NCI-H2171 treated with DMSO at 0.1 percent for 48 hours (cell line): ENCODE measurements around the gene TMEM69.
"Not testable (repeated sequence)": the region's sequence is repeated elsewhere in the genome, so short reads cannot be mapped to it uniquely, and the experiment has no call there.

Experiments used
- DNase-seq: peaks from one replicate; lab custom pipeline; 2025; lab: John Stamatoyannopoulos, UW

TMEM69 gene

DNA sequence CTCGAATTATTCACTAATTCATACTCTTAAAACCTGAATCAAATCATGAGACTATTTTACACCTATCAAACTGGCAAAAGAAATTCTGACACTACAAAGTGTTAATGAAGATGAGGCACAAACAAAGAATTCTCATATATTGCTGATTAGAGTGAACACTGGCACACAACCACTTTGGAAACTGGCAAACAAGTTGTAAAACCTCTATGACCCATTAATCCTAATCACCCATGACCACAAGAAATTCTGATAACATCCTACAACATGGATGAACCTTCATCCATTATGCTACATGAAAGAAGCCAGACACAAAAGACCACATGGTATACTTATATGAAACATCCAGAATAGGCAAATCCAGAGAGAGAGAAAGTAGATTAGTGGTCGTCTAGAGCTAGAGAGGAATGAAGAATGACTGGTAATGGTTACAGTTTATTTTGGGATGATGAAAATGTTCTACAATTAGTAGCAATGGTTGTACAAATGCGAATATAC is 10.2 kb upstream of the TMEM69 start:
- DNase-seq, result no peak

DNA sequence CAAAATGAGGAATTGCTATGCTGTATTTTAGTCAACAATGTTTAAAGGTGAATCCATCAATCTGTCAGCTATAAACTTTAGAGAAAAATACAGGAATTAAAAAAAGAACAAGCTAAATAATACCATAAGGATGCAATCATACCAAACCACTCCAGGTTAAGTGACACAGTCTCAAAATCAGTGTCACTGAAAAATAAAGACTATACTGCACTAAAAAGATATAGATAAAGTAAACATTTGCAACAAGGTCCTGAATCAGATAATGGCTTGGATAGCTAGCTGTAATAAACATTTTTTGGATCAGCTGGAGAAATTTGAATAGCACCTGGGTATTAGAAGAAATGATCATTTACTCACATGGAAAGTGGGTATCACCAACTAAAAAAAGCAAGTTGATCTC is 9.5 kb upstream of the TMEM69 start:
- DNase-seq, result no peak

DNA sequence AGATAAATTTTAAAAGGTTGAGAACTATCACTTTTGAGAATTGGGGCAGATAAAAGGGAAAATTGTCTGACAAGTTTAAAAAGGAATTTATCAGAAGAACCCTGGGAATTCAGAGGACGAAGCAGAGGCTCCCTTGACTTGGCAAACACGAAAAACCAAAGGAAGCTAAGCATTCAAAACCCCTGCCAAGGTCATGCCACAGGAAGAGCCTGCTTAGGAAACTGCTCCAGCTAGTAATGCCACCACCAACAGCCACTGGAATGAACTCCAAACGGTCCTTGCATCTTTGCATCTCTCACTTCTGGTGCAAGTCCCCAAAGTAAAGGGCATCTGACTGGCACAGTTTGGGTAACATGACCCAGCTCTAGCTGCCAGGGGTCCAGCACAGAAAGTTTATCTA is 8.9 kb upstream of the TMEM69 start:
- no peak for DNase-seq

DNA sequence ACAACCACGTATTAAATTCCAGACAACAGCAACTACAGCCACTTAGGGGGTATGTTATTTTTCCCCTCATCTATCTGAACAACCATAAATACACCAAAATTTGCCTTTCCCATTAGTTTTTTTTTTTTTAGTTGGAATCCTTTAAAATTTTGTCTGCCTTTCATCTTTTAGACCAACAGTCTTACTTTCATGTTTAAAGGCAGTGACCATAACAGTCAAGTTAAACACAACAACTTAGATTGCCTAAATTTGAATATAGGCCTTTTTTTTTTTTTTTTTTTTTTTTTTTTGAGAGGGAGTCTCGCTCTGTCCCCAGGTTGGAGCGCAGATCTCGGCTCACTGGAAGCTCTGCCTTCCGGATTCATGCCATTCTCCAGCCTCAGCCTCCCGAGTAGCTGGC is 5.0 kb upstream of the TMEM69 start:
- no peak for DNase-seq

DNA sequence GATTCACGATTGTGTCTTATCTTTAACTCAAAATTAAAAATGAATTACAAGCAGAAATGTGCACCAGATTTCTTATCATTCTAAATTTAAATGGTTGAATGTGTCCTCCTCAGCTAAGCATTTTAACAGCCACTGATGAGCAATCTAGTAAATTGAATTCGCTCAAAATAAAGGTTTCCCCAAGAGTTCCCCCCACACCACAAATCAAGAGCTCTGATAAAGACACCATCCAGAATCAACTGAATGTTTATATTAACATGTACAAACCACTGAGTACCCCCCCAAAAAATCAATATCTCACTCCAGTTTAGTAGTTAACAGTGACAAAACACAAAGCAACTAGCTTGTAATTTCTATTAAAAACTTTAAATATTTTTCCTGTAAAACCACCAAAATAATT is 3.6 kb upstream of the TMEM69 start:
- no peak for DNase-seq

DNA sequence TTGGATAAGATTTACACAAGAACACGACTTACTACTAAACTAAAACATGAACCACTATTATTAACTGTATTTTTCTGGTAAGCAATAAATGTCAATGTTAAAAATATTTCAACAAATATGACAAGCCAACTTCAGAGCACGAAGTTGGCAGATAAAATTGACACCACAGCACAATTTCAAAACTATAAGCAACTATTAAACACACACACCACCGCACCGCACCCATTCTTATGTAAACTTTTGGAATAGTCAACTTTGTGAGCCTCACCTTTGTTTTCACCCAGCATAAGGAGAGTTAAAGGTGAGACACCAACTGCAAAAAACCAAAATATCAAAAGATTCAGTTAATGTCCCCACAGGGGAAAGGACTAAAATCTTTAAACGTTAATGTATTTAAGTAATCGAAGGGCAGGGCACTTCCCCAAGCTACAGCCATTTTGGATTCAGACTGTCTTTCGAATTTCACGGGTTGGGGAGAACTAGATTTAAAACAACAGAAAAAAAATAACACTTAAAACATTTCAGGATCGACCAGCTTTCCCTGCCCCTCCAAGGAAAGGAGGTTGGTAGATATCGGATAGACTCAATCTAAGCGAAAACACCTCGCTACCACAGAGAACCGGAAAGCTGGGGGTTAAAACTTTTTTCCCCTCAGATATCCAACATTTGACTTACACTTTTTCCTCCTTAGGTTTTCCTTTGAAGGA is 2.5 kb upstream of the TMEM69 start:
- peak; percentile 34 for DNase-seq

DNA sequence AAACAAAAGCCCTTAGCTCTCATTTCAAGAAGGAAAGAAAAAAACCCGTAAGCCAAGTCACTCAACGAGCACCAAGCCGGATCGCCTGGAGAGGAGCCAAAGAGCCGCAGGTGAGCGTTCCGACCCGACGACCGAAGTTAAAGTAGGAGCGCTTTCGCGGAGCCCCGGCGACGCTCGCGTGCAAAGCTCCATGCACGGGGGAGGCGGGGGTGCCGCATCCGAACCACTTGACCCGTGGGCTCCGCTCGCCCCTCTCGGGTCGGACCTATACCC is 2.0 kb upstream of the TMEM69 start:
- peak; percentile 39 for DNase-seq

DNA sequence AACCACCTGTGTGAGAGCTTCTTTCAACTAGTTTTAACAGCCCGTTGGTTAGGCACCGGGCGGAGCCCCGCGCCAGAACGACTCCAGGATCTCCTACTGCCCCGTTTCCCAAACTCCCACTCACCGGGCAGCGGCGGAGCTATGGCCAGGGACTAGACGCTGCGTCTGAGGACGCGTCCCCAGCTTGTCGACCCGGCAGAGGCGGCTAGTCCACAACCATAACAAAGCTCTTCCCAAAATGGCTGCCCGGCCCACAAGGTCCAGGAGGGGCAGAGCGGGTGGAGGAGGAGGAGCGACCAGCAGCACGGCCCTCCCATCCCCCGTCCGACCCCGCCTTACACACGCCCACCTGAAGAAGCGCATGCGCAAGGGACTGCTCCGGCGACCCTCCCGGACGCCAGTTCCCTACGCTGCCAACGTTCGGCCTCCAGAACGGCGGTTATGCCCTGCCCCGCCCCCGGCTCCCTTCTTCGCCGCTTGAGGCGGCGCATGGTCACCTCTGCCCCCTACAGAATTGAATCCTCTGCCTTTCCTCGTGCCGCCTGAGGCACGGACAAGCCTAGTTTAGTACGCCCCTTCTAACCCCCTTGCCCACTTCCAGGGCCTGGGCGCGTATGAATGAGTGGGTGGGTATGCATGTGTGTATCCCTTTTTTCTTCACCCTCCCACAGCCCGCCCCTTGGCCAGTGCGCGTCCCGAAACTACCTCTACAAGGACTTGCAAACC is 1.5 kb upstream of the TMEM69 start, which contains the start of gene GPBP1L1:
Gene GPBP1L1, minus strand, starts transcription at position 246 of the 726 bp plus-strand sequence. CDS start 27,446 bp downstream, outside the sequence.
- DNase-seq, result peak; percentile 96

DNA sequence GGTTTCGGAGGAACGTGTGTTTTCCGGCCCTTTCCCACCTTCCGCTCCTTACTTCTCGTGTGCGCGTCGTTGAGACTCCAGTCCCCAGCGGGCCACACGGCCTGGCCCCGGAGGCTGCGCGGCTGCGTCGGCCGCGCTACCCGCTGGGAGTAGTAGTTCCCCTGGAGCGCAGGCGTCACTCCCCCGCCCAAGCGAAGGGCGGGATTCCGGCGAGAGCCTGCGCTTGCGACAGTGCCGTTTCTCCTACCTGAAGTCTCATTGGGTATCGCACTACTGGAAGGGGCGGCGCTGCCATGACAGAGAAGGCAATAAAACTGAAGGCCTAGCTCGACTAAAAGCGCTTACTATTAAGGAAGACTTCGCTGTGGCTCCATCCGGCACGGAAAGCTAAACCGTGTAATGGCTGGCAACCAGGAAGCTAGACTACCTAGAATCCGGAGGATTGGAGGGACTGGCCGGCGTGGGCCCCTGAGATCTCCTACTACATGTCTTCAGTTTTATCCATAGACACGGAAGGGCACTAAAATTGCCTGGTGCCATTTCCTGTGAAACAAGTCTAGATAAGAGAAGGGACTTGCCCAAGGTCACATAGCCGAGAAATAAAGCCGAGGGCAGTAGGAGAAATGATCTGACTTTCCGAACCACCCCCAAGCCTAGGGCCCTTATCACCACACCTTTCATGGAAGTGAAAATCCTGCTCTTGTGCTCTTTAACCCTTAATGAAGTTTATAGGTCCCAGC is 797 bp upstream of the TMEM69 start:
- DNase-seq, result peak; percentile 98

DNA sequence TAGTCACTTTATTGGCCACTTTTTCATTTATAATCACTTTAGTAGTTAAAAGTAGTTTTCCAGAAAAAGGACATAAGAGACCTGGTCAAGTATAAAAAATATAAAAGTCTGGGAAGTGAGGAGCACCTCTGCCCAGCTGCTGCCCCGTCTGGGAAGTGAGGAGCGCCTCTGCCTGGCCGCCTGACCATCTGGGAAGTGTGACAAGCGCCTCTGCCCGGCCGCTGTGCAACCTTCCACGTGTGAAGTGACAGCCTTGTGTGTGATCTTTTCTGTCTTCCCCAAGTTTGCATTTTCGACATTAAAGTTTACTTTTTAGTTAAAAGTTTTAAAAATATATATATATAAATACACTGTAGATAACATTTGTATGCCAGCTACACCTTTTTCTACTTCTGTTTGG is 5.8 kb downstream of the TMEM69 start:
- DNase-seq, result not testable (repeated sequence)

DNA sequence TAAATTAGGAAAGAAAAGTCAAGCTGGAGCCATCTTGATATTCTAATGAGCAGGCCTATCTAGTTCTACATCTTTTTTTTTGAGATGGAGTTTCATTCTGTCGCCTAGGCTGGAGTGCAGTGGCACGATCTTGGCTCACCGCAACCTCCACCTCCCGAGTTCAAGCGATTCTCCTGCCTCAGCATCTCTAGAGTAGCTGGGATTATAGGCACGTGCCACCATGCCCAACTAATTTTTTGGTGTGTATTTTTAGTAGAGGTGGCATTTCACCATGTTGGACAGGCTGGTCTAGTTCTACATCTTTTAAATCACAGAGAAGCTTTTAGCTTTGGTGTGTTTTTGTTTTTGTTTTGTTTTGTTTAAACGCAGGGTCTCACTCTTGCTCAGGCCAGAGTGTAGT is 6.8 kb downstream of the TMEM69 start:
- no peak for DNase-seq

DNA sequence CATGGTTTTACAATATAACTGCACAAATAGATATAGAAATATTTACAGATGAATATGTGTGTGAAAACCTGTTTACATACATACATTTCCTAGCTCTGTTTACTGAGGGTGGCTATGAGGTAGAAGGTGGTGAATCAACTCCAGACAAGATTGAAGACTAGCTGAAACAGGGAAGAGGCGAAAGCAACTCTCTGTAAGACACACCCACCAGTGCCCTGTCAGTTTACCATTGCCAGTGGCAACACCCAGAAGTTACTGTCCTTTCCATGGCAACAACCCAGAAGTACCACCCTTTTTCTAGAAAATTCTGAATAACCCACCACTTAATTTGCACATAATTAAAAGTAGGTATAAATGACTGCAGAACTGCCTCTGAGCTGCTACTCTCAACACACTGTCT is 16.7 kb downstream of the TMEM69 start:
- no peak for DNase-seq

DNA sequence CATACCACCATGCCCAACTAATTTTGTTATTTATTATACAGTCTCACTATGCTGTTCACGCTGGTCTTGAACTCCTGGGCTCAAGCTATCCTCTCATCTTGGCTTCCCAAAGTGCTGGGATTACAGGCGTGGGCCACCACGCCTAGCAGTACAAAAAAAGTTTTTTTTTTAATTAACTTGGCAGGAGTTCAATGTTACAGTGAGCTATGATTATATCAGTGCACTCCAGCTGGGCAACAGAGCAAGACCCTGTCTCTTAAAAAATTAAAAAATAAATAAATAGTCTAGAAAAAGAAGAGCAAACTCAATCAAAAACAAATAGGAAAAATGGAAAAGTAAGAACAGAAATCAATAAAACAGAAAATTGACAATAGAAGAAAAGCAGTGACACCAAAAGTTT is 25.7 kb downstream of the TMEM69 start:
- no peak for DNase-seq

DNA sequence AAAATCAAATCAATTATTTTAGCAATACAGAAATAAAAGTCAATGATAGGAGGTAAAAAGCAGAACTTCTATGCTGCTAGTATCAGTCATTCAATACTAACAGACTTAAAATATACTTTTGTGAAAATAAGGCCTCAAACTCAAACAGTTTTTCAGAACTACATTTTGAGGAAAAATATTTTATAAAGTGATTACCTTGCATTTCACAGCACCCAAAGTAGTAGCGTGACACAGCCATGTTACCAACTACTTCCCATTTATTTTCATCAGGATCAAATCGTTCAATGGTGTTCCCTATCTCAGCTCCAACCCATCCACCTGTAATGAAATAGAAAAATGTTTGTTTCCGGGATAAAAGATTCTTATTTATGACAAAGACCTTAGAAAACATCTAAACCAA is 28.7 kb downstream of the TMEM69 start:
- no peak for DNase-seq

DNA sequence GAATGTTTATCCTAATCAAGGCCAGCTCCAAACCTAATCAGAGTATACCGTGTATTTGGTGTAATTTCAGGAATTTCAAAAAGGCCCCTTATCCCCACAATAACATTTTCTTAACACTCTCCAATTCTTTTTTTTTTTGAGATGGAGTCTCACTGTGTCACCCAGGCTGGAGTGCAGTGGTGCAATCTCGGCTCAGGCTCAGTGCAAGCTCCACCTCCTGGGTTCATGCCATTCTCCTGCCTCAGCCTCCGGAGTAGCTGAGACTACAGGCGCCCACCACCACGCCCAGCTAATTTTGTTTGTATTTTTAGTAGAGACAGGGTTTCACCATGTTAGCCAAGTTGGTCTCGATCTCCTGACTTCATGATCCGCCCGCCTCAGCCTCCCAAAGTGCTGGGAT is 29.4 kb downstream of the TMEM69 start:
- not testable (repeated sequence) for DNase-seq

DNA sequence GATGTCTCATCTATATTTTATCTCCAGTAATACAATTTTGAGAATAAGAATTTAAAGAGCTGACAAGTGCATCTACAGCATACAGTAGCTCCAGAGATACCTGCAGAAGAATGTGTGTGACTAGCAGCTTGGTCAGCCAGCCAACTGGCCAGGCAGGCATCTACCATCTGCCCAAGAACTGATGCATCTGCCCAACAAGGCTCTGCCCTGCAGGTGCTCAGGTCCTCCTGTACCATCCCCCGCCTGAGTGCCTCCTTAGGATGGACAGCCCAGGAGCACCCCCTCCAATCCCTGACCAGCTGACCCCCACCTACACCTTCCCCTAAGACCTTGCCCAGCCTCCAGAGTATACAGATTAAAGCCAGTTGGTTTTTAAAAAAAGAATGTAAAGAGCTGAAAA is 30.3 kb downstream of the TMEM69 start:
- no peak for DNase-seq

DNA sequence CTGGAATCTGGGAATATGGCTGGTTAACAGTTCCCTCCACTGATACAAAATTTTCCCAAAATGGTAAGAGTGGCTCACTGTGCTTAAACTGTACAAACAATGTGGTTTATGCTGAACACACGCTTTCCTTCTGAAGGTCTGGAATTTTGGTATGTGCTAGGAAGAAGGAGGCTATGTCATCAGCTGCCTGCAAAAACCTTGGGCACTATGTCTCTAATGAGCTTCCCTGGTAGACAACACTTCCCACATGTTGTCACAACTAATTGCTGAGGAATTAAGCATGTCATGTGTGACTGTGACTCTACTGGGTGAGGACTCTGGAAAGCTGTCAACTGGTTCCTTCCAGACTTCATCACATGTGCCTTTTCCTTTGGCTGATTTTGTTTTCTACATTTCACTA is 33.2 kb downstream of the TMEM69 start:
- DNase-seq, result no peak

DNA sequence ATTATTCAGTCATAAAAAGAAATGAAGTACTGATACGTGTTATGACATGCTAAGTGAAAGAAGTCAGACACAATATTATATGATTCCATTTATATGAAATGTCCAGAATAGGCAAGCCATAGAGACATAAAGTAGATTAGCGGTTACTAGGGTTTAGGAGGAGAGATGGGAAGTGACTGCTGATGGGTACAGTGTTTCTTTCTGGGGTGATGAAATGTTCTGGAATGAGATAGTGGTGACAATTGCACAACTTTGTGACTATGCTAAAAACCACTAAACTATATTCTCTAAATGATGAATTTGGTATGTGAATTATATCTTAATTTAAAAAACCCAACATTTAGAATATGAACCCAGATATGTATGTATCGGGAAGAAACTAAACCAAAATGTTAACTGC is 34.8 kb downstream of the TMEM69 start:
- DNase-seq, result no peak

DNA sequence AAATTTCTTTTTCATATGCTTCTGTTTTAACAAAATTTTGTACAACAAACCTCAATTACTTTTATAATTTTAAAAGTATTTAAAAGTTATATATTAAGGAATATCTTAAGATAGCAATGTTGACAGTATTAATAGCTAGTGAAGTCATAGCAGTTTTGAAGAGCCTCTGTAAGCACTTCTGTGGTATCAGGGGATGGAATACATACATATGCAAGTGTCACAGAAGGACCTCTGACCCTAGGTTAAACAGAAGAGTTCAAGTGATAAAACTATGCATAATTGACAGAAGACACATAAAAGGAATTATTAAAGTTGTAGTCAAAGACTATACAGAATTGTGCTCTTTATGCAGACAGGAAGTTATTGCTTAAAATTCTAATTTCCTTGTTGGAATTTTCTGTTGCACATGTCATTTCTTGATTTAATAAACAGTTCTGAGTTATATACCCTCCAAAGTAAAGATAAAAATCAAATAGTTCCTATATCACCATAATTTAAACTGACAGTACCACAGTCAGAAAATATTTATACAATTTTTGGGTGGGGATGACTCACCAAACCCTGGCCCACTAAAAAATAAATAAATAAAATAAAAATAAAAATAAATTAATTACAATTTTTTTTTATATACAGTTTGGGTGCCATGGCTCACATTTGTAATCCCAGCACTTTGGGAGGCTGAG is 35.4 kb downstream of the TMEM69 start:
- DNase-seq, result no peak

DNA sequence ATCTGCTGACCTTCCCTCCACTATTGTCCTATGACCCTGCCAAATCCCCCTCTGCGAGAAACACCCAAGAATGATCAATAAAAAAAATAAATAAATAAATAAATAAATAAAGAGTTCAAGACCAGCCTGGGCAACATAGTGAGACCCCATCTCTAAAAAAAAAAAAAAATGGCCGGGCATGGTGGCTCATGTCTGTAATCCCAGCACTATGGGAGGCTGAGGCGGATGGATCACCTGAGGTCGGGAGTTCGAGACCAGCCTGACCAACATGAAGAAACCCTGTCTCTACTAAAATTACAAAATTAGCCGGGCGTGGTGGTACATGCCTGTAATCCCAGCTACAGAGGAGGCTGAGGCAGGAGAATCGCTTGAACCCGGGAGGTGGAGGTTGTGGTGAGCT is 38.0 kb downstream of the TMEM69 start:
- not testable (repeated sequence) for DNase-seq

DNA sequence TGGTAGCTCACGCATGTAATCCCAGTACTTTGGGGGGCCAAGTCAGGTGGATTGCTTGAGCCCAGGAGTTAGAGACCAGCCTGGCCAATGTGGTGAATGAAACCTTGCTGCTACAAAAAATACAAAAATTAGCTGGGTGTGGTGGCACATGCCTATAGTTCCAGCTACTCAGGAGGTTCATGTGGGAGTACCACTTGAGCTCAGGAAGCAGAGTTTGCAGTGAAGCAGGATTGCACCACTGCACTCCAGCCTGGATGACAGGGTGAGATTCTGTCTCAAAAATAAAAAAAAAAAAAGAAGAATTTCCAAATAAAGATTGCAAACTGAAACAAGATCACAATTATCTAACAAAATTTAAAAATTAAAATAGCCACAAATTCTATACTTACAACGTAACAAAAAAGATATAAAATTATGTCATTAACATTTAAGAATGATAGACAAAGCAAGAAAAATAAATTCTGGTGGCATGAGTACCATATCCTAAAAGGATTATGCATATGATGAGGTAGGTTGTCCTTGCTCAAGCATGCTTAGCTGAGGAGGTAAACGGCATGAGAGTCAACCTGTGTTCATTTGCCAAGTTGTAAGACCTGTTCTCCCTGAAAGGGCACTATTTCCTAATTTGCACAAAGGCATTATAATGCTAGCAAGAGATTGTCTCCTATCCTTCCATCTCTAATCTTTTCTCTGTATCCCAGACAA is 42.2 kb downstream of the TMEM69 start:
- DNase-seq, result no peak

DNA sequence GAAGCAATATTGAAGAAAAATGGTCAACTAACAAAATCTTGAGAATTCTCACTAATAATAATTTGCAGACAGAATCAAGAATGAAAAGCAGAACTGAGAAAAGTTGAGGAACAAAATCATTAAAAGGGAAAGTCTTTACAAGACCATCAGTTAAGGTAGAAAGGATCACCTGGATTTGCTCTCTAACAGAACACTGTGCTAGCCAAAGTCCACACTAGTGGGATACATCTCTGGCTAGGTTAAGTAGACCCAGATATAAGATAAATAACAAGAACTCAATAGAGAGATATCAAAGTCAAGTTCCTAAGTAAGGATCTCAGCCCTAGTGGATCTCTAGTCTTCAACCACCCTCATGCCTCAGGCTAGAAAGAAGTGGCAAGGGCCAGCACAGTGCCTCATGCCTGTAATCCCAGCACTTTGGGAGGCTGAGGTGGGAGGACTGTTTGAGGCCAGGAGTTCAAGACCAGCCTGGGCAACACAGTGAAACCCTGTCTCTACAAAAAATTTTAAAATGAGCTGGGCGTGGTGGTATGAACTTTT is 42.9 kb downstream of the TMEM69 start:
- no peak for DNase-seq
